ENCODE data around the gene ZFAND3. TPM values are rescaled to one million over a fixed set of nuclear protein-coding genes. Genes with fewer than 3 reads are reported as not detected.

Gene ZFAND3
- total RNA-seq, 3 donors from 2014 or later: 34.1 to 53.0 (median 36.0) TPM

DNA sequence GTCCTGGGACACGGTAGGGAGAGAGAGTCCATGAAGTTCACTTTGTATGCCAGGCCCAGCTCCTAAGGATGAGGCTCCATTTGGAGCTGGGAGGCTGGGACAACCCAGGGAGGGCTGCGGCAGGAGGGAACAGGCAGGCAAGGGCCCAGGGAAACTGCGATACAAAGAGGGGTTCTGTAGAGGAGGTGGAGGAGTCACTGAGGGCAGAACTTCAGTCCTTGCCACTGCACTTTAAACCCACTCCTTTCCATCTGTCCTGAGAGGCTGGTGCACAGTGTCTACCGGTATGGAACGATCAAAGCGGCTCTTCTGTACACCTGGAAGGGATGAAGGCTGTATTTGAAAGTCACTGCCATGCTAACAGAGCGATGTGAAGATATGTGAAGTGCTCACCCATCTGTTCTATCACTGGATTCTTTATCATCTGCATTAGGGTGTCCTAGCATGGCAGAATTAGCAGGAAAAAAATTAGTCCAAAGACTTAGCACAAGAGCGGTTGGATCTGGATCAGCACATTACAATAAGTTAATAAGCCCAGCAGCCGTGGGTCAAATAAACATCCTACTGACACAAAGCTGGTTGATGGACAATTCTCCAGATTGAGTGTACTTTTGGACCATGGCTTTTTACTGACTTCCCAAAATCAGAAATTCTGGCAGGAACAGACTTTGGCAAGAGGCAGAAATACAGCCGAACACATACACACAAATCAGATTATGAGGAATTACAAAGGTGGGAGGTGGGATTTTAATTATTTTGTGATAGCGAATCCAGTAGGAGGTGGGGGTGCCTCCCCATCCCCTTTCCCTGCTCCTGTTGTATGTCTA, 20.9 kb upstream of the ZFAND3 start:
- no peaks in the 10 kb centered on the region for H3K9me3 ChIP-seq
- TF ChIP-seq, protein P1, sequence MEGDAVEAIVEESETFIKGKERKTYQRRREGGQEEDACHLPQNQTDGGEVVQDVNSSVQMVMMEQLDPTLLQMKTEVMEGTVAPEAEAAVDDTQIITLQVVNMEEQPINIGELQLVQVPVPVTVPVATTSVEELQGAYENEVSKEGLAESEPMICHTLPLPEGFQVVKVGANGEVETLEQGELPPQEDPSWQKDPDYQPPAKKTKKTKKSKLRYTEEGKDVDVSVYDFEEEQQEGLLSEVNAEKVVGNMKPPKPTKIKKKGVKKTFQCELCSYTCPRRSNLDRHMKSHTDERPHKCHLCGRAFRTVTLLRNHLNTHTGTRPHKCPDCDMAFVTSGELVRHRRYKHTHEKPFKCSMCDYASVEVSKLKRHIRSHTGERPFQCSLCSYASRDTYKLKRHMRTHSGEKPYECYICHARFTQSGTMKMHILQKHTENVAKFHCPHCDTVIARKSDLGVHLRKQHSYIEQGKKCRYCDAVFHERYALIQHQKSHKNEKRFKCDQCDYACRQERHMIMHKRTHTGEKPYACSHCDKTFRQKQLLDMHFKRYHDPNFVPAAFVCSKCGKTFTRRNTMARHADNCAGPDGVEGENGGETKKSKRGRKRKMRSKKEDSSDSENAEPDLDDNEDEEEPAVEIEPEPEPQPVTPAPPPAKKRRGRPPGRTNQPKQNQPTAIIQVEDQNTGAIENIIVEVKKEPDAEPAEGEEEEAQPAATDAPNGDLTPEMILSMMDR (IDR thresholded peaks at IDR 0.05): no peak
- TF ChIP-seq POLR2A (IDR thresholded peaks at IDR 0.05): no peak
- intact Hi-C loops (cut with DNase I; ENCODE audit: low total_unique reads): no loop called here
- no peaks in the 10 kb centered on the region for H3K36me3 ChIP-seq
- no peak overlapping the region for H3K4me3 ChIP-seq
- H3K27ac ChIP-seq: no peak overlapping the region
- H3K4me1 ChIP-seq: no peaks in the 10 kb centered on the region
- no peak for DNase-seq (ENCODE audit: low spot score in 2 of 2)
- H3K27me3 ChIP-seq: no peaks in the 10 kb centered on the region

DNA sequence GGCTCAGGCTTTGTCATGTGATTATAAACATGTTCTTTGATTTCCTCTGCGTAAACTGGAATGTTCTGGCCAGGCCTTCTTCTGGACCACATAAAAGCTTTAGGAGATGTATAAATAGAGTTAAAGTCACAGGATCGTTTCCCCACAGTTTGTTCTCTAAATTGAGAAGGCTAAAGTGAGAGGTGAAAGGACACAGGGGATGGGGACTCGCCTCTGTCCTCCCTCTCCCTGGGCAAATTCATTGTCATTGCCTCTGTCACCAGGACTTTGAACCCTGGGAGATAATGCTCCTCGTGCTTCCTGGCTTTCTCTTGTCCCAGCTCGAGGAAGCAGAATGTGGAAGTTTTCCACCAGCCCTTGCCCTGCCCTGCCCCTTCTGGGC, 20.3 kb upstream of the ZFAND3 start:
- intact Hi-C loops (cut with DNase I; ENCODE audit: low total_unique reads): no loop called here
- H3K9me3 ChIP-seq: no peaks in the 10 kb centered on the region
- DNase-seq (ENCODE audit: low spot score in 2 of 2): no peak
- no peak overlapping the region for H3K4me3 ChIP-seq
- no peak for TF ChIP-seq POLR2AphosphoS5 (IDR thresholded peaks at IDR 0.05)
- TF ChIP-seq POLR2A (IDR thresholded peaks at IDR 0.05): no peak
- TF ChIP-seq, protein P1 (IDR thresholded peaks at IDR 0.05): no peak
- no peaks in the 10 kb centered on the region for H3K4me1 ChIP-seq
- H3K36me3 ChIP-seq: no peaks in the 10 kb centered on the region
- no peak overlapping the region for H3K27ac ChIP-seq
- H3K27me3 ChIP-seq: no peaks in the 10 kb centered on the region

DNA sequence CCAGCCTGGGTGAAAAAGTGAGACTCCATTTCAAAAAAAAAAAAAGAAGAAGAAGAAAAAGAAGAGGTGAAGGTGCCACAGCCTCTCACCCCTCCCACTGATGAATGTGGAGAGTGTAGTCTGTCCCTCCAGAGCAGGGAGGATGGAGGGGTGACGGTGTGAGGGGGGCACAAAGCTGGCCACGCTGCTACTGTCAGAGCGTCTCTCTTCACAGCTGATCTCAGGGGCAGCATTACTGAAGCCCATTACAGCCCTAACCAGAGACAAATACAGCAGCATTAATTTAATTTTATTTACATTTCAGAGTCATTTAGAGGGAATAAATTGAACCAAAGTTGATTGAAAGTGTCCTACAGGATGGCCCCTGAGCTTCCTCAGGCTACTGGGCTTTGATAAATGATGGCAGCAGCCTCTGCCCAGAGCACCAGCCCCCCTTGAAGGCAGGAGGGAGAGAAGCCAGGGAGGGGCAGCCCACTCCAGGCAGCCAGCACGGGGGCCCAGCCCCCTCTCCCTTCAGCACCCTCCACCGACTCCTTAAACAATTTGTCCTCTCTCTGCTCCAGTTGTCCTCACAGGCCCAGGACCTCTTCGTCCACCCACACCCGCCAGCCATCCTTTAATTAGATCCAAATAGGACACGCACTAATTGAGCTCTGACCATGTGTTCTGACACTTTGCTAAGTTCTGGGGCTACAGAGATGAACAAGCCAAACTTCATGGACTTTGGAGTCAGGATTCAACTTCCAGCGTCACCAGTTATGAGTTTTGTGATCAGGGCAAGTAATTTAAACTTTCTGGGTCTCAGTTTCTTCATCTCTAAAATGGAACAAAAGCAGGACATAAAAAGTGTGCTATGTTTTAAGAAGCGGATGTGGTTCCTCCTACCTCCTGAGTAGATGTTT, 18.6 kb upstream of the ZFAND3 start:
- Histone ChIP-seq H3K27me3 (no peaks in the 10 kb centered on the region), H3K36me3 (no peaks in the 10 kb centered on the region), H3K27ac (no peak overlapping the region), H3K4me1 (no peaks in the 10 kb centered on the region), H3K4me3 (no peak overlapping the region), H3K9me3 (no peaks in the 10 kb centered on the region)
- DNase-seq (ENCODE audit: low spot score in 2 of 2): no peak
- intact Hi-C loops (cut with DNase I; ENCODE audit: low total_unique reads): no loop called here
- TF ChIP-seq POLR2A (IDR thresholded peaks at IDR 0.05): no peak
- TF ChIP-seq, protein P1 (IDR thresholded peaks at IDR 0.05): no peak
- no peak for TF ChIP-seq POLR2AphosphoS5 (IDR thresholded peaks at IDR 0.05)

DNA sequence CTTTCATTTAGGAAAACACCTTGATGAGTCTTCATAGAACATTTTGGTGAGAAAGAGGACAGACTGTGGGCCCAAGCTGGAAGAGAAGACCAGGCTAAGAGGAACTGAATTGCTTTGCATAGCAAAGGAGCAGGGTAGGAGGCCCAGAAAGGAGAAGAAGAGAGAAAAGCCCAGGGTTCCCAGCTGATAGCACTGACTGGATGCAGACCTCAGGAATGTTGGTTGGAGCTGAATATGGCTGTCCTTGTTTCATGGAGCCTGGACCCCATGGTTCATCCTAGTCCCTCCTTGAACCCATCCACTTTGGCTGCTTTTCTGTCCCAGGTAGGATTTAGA, 18.0 kb upstream of the ZFAND3 start:
- H3K4me3 ChIP-seq: no peak overlapping the region
- intact Hi-C loops (cut with DNase I; ENCODE audit: low total_unique reads): no loop called here
- H3K9me3 ChIP-seq: no peaks in the 10 kb centered on the region
- H3K4me1 ChIP-seq: no peaks in the 10 kb centered on the region
- TF ChIP-seq, protein P1 (IDR thresholded peaks at IDR 0.05): no peak
- TF ChIP-seq POLR2A (IDR thresholded peaks at IDR 0.05) (no peak), POLR2AphosphoS5 (IDR thresholded peaks at IDR 0.05) (no peak)
- H3K36me3 ChIP-seq: no peaks in the 10 kb centered on the region
- DNase-seq (ENCODE audit: low spot score in 2 of 2): no peak
- no peaks in the 10 kb centered on the region for H3K27me3 ChIP-seq
- H3K27ac ChIP-seq: no peak overlapping the region

DNA sequence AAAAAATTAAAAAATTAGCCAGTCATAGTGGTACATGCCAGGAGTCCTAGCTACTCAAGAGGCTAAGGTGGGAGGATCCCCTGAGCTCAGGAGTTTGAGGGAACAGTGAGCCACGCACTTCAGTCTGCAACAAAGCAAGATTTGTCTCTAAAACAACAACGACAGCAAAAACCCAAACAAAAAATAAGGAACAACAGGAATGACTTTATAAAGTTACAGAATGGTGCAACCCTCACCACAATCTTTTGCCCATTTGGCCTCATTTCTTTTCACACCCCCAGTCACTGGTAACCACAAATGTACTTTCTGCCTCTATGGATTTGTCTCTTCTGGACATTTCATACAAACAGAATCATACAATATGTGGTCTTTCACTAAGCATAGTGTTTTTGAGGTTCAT, 16.7 kb upstream of the ZFAND3 start:
- Histone ChIP-seq H3K27me3 (no peaks in the 10 kb centered on the region), H3K27ac (no peak overlapping the region), H3K36me3 (no peaks in the 10 kb centered on the region), H3K4me1 (no peaks in the 10 kb centered on the region), H3K4me3 (no peak overlapping the region), H3K9me3 (no peaks in the 10 kb centered on the region)
- no peak for DNase-seq (ENCODE audit: low spot score in 2 of 2)
- TF ChIP-seq, protein P1 (IDR thresholded peaks at IDR 0.05): no peak
- TF ChIP-seq POLR2AphosphoS5 (IDR thresholded peaks at IDR 0.05): no peak
- intact Hi-C loops (cut with DNase I; ENCODE audit: low total_unique reads): no loop called here
